ENCODE data around the gene COL9A3. TPM values are rescaled to one million over a fixed set of nuclear protein-coding genes. Genes with fewer than 3 reads are reported as not detected.

The COL9A3 gene
- total RNA-seq, 1 experiment from 2014 or later, result not detected

DNA sequence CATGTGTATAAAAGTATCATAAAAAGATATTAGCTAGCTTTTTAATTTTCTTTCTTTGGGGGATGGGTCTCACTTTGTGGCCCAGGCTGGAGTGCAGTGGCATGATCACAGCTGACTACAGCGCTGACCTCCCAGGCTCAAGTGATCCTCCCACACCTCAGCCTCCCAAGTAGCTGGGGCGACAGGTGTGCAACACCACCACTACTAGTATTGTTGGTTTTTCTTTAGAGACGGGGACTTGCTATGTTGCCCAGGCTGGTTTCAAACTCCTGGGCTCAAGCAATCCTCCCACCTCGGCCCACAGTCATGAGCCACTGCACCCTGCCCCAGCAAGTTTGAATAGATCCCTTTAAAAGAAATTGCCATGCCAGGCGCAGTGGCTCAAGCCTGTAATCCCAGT, 38.3 kb downstream of the COL9A3 start:
- ChIA-PET POLR2A (interaction anchor here (1.1 kb wide), 1 partner anchor 36 kb away, joined by 4 read pairs; no protein-coding TSS in a partner anchor), CTCF (interaction anchor here (0.6 to 1.6 kb wide), 7 partner anchors 10 to 595 kb away, joined by 3 to 7 read pairs (median 4); no protein-coding TSS in a partner anchor)
- no TSS peak for BruUV-seq (replicated peaks)
- Mint-ChIP-seq H3K27me3 (ENCODE audit: insufficient read depth, unreplicated experiment) (no peaks in the 10 kb centered on the region), H3K27ac (ENCODE audit: low read depth, unreplicated experiment) (no peak overlapping the region), H3K9me3 (ENCODE audit: unreplicated experiment) (no peaks in the 10 kb centered on the region), H3K4me1 (ENCODE audit: insufficient read depth, unreplicated experiment) (peaks cover 13% of the 10 kb centered on the region), H3K36me3 (ENCODE audit: insufficient read depth, unreplicated experiment) (peaks cover 51% of the 10 kb centered on the region), H3K4me3 (ENCODE audit: unreplicated experiment) (no peak overlapping the region)
- TF ChIP-seq CTCF (IDR thresholded peaks at IDR 0.05; ENCODE audit: unreplicated experiment), result no peak
- intact Hi-C loops (cut with micrococcal nuclease), result no loop called here
- DNase-seq (ENCODE audit: unreplicated experiment), result no peak

- TF ChIP-seq CTCF (IDR thresholded peaks at IDR 0.05; ENCODE audit: unreplicated experiment), result no peak
- Mint-ChIP-seq H3K9me3 (ENCODE audit: unreplicated experiment) (no peaks in the 10 kb centered on the region), H3K4me1 (ENCODE audit: insufficient read depth, unreplicated experiment) (peaks cover 18% of the 10 kb centered on the region), H3K27me3 (ENCODE audit: insufficient read depth, unreplicated experiment) (no peaks in the 10 kb centered on the region), H3K4me3 (ENCODE audit: unreplicated experiment) (no peak overlapping the region), H3K36me3 (ENCODE audit: insufficient read depth, unreplicated experiment) (peaks cover 42% of the 10 kb centered on the region), H3K27ac (ENCODE audit: low read depth, unreplicated experiment) (peak overlapping the region; percentile 65)
- peak; percentile 33 for DNase-seq (ENCODE audit: unreplicated experiment)
- intact Hi-C loops (cut with micrococcal nuclease), result no loop called here
- CTCF ChIA-PET, result no interaction called here
- BruUV-seq (replicated peaks), result no TSS peak
- POLR2A ChIA-PET, result interaction anchor here (0.6 to 1.4 kb wide), 4 partner anchors 12 to 61 kb away, joined by 3 read pairs; partner anchors contain the start of gene MRGBP
Observed at GRCh38 chr20:62856931-62857619, 40.2 kb downstream of the COL9A3 start.

DNA sequence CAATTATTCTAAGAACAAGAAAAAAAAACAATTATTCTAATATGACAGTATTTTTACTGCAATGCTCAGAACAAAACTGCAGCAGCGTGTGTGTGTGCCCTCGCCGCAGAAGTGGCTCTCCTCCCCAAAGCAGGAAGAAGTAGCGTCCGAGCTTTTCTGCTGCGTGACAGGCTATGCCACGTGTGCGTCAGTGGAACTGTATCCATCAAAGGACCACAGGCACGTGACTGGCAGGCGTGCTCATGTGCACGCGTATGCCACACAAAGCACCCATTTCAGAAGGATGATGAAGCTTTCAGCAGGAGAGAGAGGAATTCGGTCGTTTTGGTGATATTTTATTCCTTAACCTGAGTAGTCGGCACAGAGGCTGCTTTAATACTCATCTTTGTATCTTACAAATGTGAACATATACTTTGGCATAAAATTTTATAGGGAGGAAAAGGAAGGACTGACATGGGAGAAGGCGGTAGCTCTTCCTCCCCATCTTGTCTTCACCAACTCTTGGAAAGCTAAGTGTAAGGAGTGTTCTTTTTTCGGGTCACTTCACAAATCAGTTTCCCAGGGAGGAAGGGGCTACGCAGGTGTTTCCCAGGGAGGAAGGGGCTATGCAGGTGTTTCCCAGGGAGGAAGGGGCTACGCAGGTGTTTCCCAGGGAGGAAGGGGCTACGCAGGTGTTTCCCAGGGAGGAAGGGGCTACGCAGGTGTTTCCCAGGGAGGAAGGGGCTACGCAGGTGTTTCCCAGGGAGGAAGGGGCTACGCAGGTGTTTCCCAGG, 41.4 kb downstream of the COL9A3 start:
- Mint-ChIP-seq H3K9me3 (ENCODE audit: unreplicated experiment) (no peaks in the 10 kb centered on the region), H3K4me1 (ENCODE audit: insufficient read depth, unreplicated experiment) (peaks cover 18% of the 10 kb centered on the region), H3K4me3 (ENCODE audit: unreplicated experiment) (no peak overlapping the region), H3K27ac (ENCODE audit: low read depth, unreplicated experiment) (no peak overlapping the region), H3K27me3 (ENCODE audit: insufficient read depth, unreplicated experiment) (no peaks in the 10 kb centered on the region), H3K36me3 (ENCODE audit: insufficient read depth, unreplicated experiment) (peaks cover 44% of the 10 kb centered on the region)
- ChIA-PET POLR2A (interaction anchor here (1.4 to 2.1 kb wide), 2 partner anchors 11 to 14 kb away, joined by 3 to 9 read pairs; no protein-coding TSS in a partner anchor), CTCF (no interaction called here)
- TF ChIP-seq CTCF (IDR thresholded peaks at IDR 0.05; ENCODE audit: unreplicated experiment), result no peak
- DNase-seq (ENCODE audit: unreplicated experiment), result no peak
- no TSS peak for BruUV-seq (replicated peaks)
- intact Hi-C loops (cut with micrococcal nuclease), result no loop called here

GRCh38 chr20:62859721-62860120, 42.9 kb downstream of the COL9A3 start:
- no peak for TF ChIP-seq CTCF (IDR thresholded peaks at IDR 0.05; ENCODE audit: unreplicated experiment)
- peaks cover 18% of the 10 kb centered on the region for H3K4me1 Mint-ChIP-seq (ENCODE audit: insufficient read depth, unreplicated experiment)
- intact Hi-C loops (cut with micrococcal nuclease), result loop anchor here (5.0 kb wide), 1 partner anchor 37 kb away; no protein-coding TSS in a partner anchor
- no TSS peak for BruUV-seq (replicated peaks)
- no peak for DNase-seq (ENCODE audit: unreplicated experiment)
- peaks cover 31% of the 10 kb centered on the region for H3K36me3 Mint-ChIP-seq (ENCODE audit: insufficient read depth, unreplicated experiment)
- H3K4me3 Mint-ChIP-seq (ENCODE audit: unreplicated experiment), result peak overlapping the region; percentile 64
- CTCF ChIA-PET, result interaction anchor here (0.5 to 1.5 kb wide), 3 partner anchors 11 to 273 kb away, joined by 3 to 4 read pairs (median 3); no protein-coding TSS in a partner anchor
- peak overlapping the region; percentile 5 for H3K27ac Mint-ChIP-seq (ENCODE audit: low read depth, unreplicated experiment)
- H3K27me3 Mint-ChIP-seq (ENCODE audit: insufficient read depth, unreplicated experiment), result no peaks in the 10 kb centered on the region
- no peaks in the 10 kb centered on the region for H3K9me3 Mint-ChIP-seq (ENCODE audit: unreplicated experiment)
- POLR2A ChIA-PET, result interaction anchor here (0.8 to 3.3 kb wide), 7 partner anchors 11 to 78 kb away, joined by 3 to 20 read pairs (median 4); partner anchors contain the start of genes GID8 and OGFR

Measured in MCF 10A (cell line).